ENCODE measurements around the gene DCTN1.

GRCh38 chr2:74414441-74414840 lies 34.3 kb upstream of the DCTN1 start:
- TF ChIP-seq CTCF (IDR thresholded peaks at IDR 0.05) = no peak
- TF ChIP-seq POLR2A (IDR thresholded peaks at IDR 0.05) = no peak

Measured in stomach (tissue), 4 donors.